Dedifferentiated amniotic fluid mesenchymal stem cell (primary cell): ENCODE data around the gene CRIP2.
A peak's percentile ranks its signal among the peaks of the same experiment; 100 is the strongest.

Source experiments
- DNase-seq: peaks from one replicate; pipeline ENCODE4 v3.0.0-alpha.2; 2016; ENCODE audit errors: extremely low spot score

Gene CRIP2

DNA sequence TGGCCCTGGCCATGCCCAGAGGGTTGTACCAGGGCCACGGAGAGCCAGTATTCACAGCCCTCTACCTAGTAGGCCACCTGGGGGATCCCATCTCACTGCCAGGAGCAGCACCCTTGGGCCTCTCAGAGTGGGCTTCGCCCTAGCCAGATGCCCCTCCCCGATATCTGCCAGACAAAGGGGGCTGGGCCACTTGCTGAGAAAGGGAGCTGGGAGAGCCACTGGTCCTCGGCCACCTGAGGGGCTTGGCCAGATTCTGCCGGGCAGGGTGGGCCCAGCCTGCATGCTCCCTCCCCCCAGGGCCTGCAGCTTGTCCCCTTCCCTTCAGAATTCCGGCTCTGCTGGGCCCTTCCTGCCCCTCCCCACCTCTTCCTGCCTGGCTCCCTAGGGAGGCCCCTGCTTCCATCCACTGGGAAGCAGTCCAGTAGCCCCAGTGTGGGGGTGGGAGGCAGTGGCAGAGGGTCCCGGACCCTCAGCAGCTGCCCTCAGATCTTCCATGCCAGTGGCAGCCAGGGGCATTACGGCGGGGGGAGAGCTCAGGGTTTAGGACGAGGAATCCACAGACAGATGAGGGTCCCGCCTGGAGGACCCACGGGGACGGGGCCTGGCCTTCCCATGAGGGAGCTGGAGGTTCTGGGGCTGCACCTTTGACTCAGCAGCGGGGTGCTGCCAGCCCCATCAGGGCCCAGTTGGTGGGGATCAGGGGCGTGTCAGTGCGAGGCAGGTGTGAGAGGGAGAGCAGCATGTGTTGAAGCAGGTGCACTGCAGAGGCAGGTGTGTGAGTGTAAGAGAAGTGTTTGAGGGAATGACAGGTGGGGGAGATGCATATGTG, 2.4 kb downstream of the CRIP2 start:
- no peak for DNase-seq

DNA sequence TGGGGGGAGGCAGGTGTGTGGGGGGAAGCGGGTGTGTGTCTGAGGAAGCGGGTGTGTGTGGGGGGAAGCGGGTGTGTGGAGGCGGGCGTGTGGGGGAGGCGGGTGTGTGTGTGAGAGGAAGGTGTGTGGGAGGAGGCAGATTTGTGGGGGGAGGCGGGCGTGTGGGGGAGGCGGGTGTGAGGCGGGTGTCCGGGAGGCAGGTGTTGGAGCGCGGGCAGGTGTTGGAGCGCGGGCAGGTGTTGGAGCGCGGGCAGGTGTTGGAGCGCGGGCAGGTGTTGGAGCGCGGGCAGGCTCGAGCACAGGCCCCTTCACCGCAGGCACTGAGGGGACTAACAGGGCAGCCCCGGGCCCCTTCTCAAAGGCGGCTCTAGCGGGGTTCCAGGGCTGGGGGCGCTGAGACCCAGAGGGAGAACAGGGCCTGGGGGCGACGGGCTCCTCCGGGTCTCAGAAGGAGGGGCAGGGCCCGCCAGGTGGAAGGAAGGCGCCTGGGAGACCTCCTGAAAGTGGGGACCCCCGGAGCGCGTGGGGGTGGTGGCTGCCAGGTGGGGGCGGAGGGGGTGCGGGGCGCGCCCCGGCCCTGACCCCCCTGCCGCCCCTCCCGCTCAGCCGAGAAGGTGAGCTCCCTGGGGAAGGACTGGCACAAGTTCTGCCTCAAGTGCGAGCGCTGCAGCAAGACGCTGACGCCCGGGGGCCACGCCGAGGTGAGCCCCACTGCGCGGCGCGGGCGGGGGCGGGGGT, 3.2 kb downstream of the CRIP2 start:
- no peak for DNase-seq

DNA sequence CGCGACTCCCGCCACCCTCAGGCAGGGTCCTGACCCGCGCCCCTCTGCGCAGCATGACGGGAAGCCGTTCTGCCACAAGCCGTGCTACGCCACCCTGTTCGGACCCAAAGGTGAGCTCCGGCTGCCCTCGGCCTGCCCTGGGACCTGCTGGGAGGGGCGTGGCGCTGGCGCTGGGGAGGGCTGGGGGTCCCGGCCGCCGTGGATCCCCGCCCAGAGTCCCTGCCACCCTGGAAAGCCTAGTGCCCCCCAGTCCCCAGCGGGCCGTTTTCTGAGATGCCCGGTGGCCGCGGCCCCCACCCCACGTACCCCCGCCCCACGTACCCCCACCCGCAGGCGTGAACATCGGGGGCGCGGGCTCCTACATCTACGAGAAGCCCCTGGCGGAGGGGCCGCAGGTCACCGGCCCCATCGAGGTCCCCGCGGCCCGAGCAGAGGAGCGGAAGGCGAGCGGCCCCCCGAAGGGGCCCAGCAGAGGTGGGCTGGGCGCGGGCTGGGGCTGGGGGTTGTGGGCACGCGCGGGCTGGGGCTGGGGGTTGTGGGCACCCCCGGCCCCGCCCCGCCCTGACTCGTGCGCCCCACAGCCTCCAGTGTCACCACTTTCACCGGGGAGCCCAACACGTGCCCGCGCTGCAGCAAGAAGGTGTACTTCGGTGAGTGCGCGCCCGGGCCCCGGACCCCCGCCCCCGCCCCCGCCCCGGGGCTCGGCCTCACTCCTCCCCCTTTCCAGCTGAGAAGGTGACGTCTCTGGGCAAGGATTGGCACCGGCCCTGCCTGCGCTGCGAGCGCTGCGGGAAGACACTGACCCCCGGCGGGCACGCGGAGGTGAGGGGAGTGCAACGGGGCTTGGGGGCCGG, 4.0 kb downstream of the CRIP2 start:
- no peak for DNase-seq

DNA sequence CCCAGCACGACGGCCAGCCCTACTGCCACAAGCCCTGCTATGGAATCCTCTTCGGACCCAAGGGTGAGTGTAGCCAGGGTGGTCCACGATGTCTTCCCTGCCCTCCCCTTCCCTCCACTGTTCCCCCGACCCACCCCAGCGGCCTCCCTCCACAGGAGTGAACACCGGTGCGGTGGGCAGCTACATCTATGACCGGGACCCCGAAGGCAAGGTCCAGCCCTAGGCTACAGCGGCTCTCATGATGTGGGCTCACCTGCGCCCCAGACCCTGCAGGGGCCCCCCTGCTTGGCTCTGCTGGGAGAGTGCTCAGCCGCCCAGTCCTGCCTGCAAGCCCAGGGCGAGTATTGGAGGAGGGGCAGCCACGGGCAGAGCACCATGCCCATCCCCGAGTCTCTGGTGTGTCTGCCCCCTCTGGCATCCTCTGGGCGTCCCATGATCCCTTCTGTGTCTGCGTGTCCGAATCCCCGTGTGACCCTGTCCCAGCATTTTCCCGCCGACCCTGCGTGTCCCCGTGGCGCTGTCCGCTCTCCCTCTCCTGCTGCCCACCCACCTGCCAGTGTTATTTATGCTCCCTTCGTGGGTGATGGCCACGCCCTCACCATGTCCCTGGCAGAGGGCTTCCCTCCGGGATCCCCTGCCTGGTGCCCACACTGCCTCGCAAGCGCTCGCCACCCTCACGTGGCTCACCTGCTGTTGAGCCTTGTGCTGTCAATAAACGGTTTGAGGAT, 5.0 kb downstream of the CRIP2 start:
- no peak for DNase-seq

DNA sequence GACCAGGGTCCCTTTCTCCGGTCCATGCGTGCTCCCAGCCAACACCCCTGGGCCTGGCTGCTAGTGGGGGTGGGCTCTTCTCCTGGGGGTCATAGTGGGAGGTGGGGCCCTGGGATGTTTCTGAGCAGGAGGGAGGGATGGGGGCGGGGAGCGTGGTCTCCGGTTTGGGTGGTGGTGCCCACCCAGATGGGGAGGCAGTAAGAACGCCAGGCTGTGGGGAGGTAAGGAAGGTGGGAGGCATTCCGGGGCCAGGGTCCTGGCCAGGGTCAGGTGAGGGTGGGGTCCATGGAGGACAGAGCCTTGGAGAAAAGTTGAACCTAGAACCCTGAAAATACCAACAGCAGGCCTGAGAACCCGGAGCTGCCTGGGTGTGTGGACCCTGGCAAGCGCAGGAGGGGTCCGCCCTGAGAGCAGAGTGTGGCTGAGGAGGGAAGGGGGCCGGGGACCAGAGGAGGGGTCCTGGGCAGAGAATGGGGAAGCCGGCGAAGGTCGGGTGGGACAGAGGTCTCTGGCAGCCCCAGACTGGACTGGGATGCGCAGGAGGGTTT, 5.7 kb downstream of the CRIP2 start:
- DNase-seq: no peak

DNA sequence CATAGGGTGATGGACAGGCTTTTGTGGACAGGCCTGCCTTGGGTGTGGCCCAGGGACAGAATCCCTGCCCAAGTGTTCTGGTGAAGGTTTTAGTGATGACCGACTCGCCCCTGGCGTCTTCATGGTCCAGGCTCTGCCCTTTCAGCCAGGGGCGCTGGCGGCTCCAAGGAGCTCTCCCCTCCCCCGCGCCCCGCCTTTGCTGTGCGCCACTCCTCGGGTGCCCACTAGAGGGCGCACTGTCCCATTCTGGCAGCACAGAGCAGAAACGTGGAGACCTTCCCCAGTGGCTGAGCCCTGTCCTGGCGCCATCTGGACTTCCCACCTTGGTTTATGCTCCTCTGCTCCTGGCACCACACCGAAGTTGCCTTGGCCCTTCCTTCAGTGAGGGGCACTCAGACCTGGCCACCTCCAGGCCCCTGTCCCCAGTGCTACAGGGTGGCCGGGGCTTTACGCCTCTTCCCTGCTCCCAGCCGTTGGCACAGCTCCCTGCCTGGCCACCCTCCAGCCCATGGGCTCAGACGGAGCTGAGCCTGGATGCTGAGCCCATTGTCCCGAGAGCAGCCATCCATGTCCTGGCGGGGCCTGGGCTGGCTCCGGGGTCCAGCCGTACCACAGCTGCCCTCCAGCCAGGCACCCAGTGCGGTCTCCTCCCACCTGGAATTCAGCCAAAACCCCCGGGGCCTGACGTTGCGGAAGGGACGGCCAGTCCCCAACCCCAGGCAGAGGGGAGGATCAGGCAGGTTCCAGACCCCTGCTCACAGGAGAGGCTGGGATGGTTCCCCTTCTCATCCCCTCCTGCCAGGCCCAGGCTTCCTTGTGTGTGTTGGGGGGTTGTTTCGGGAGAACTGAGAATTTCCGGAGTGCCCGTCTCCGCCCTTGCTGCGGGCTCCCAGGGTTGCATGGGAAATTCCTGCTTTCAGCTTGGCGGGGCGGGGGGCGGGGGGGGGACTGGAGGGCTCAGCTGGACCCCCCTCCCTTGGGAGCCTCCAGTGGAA, 6.5 kb downstream of the CRIP2 start:
- peak; percentile 72 for DNase-seq

DNA sequence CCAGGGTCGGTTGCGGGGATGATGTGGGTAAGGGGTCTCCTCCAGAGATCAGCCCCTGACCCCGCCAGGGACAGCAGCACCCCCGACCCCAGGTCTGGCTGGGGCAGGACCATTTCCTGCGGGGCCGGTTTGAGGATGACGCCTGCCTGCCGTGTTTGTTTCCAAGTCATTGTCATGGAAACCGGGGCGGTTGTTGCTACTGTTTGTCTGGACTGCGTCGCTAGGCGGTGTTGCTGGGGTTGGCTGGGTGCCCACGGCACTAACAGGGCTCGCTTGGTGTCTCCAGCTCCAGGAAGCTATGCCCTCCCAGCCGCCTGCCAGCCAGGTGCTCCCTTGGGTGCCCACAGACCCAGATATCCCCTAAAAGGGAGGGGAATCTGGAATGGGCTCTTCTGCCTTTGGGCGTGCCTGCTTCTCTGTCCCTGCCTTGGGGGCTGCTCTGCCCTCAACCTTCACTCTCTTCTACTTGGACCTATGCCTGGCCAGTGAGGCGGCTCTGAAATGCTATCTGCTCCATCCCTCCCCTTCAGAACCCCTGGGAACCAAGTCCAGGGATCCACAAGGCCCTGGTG, 7.4 kb downstream of the CRIP2 start:
- peak; percentile 97 for DNase-seq

DNA sequence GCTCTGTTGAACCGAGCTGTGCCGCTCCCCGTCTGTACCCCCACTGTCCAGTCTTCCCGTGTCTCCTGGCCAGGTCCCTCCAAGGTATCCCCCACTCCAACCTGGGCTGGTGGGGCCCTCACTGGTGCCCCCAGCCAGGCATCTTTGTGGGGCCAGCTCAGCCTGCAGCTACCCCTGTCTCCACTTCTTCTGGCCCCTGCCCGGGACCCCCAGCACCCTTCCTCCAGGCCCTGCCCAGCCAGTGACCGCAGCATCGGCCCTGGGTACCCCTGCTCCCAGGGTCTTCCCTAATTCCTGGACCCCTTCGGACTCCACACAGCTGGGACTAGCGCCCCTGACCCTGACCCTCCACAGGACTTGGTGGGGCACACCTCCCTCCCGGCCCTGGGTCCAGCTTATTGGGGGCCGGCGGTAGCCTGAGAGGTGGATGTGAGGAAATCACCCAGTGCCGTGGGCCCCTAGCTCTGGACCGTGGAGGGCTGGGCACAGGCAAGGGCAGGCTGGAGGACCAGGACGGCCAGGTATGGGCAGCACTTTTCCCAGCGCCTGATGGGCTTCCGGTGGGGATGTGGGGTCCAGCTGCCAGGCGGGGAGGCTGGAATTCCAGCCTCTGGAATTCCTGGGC, 8.0 kb downstream of the CRIP2 start:
- no peak for DNase-seq

DNA sequence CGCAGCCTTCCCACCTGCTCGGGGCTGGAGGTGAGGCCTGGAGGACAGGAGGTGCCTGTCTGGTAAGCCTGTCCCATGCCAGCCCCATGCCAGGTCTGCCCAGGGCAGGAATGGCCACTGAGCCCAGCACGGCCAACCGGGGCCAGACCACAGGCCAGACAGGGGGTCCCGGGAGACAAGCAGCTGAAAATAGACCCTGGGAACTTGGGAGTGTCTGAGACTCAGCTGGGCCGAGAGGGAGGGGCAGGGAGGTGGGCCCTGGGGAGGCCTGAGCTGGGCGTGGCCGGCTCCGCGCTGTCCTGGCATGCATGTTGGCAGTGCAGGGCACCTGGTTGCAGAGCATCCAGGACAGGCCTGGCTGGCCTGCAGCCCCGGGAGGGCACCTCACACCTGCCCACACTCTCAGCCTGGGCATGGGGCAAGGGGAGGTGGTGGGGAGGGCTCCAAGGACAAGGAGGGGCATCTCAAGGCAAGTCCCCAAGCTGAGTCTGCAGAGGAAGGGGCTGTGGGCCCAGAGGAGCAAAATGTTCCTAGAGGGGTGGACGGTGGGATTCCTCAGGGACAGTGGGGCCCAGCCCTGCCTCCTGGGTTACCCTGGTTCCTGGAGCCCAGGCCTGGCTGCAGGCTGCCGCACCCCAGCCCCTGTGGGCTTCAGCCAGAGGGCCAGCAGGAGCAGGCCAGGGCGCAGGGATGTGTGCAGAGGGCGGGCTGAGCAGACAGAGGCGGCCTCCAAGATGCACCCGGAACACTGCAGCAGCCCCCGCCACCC, 8.9 kb downstream of the CRIP2 start:
- DNase-seq: no peak

DNA sequence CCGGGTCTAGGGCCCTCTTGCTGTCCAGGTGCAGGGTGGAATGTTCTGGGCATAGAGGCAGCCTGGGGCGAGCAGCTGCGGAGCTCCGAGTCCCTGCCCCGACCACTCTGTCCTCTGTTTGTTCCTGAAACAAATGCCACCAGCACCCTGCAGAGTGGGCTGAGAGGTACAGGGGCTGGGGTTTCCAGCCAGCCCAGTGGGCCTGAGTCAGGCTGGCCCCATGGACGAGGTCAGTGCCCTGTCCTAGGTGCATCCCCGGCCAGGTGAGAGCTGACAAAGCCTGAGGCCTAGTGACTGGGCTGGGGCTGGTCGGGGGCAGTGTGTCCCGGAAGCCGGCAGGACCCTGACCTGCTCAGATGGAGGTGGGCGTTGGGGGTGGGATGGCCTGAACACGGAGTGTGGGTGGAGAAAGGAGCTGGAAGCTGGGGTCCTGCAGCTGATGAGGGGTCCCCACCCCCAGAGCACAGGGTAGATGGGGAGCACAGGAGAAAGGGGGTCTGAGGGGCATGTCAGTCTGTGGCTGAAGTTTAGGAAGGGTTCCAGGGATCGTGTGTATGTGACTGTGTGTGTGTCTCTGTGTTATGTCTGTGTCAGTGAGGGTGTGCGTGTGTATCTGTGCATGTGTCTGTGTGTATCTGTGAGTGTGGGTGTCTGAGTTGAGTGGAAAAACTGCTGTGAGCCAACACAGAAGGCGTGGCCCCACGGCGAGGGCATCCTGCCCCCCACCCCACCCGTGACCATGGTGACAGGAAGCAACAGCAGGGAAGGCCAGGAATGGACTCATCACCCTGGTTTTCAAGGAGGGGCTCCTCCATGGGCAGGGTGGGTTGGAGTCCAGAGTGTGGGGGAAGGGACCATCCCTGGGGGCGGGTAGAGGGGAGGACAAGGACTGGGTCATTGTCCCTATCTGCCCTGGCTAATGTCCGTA, 9.7 kb downstream of the CRIP2 start:
- DNase-seq: no peak

DNA sequence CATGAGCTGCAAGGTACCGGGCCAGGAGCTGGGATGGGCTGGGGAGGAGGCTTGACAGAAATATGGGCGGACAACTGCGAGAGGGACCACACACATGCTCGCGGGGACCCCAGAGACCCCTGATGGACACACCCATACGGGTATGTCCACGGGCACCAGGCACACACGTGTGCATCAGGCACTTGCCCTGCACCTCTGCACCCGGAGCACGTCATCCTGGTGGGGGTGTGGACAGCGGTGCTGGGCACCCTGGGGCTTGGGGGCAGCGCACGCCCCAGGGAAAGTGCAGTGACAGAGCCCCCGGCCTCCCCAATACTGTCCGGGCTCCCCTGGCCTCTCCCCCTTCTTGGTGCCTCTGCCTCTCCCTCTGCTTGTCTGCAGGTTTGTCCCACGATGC, 10.4 kb downstream of the CRIP2 start:
- DNase-seq: no peak

DNA sequence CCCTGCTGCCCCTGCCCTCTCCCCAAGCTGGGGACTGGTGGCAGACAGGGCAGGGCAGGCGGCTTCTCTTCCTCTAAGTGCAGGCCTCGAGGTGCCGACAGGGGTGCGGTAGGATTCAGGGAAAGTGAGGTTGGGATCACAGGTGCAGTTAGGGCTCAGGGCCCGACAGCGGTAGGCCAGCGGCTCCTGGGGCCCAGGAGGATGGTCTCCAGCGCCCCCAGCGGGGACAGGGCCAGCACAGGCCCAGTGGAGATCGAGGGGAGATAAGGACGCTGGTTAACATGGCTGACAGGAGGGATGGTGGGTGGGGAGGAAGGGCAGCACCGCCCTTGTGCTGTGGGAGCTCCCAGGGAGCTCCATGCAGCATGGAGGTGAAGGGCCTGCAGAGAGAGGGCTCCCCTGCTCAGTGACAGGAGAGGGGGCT, 11.1 kb downstream of the CRIP2 start:
- DNase-seq: no peak

DNA sequence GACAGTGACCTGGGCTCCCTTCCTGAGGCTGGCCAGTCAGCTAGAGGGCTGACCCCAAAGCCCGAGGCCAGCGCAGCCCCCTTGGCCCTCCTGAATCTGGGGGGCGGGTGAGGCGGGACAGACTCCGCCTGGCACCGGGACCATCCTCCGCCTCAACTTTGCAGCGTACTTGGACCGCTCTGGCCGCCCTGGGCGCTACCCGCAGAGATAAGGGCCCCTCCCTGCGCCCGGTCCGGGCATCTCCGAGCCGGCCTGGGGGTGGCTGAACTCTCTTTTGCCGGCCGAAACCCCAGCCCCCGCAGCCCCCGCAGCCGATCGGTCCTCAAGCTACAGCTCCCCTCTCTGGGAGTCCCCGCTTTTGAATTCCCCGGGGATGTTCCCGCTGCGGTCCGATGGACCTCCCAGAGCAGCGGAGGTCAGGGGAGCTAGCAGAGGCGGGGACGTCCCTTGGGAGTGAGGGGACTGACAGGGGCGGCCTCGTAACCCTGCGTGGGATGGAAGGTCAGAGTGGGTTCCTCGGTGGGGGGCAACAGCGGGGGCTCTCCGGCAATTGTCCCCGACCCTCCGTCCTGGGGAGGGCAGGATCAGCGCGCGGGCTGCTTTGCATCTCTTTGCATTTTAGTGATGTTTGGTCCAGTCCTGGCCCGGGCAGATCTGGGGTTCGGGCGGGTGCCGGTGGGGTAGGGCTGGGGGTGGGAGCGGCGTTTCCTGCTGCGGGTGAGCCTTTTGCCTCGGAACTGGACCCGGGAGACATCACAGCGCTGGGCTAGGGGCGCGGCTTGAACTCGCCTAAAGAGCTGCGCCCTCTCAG, 11.7 kb downstream of the CRIP2 start, which contains the start of gene CRIP1:
Gene CRIP1 (plus strand): TSS at position 724 of the 811 bp plus-strand sequence. CDS start 374 bp downstream, outside the sequence.
- DNase-seq: no peak

DNA sequence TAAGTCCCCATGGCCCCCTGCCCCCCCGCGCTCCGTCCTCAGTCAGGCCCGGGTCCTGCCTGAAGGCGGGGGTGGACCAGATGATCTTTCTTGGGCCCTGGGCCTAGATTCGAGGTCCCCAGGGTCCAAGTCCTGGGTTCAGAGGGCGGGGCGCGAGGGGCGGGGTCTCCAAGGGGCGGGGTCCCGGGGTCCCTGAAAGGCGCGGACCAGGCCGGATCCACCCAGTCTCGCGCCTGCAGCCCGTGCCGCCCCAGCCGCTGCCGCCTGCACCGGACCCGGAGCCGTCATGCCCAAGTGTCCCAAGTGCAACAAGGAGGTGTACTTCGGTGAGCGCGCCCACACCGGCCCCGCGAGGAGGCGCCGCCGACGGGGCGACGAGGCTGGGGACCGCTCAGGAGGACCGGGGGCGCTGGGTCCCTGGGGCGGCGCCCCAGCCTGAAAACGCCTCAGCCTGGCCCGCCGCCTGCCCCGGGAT, 12.4 kb downstream of the CRIP2 start:
- no peak for DNase-seq

DNA sequence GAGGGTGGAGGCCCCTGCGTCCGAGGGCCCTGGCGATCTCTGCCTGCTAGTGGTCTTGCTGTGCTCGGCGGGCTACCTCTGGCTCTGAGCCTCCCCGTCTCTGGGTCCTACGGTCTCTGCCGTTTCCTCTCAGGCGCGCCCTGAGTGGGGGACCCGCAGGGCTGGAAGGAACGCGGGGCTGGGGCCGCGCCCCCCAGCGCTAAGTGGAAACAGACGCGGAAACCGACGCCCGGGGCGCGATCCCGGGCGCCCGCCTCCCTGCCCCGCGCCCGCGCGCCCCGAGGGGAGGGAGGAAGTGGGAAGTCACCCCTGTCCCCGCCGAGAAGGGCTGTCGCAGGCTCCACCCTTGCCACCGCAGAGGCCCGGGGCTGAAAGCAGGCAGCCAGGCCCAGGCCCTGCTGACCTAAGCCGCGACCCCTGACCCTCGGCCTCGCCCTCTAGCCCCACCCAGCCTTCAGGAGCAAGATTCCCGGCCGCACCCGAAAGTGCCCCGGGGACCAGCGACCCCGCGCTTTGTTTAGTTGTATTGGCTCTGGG, 12.9 kb downstream of the CRIP2 start:
- no peak for DNase-seq
